Measurements from ENCODE around the gene CDH8. TPM values are rescaled to one million over a fixed set of nuclear protein-coding genes. Genes with fewer than 3 reads are reported as not detected.

The CDH8 gene
- total and polyA plus RNA-seq, 2 donors (not counting 1 experiment from before 2014, with no cell fraction given): not detected

GRCh38 chr16:61887903-61888302 is 148.3 kb downstream of the CDH8 start:
- Histone ChIP-seq H3K27me3 (ENCODE audit: control insufficient read depth, insufficient read depth, low read length) (no peaks in the 10 kb centered on the region), H4K20me1 (ENCODE audit: control insufficient read depth, extremely low read depth, insufficient read depth, low read length) (no peaks in the 10 kb centered on the region), H3K9ac (ENCODE audit: insufficient read depth, low read length) (no peak overlapping the region), H3K36me3 (ENCODE audit: control insufficient read depth, insufficient read depth, low read length) (no peaks in the 10 kb centered on the region), H3K4me2 (ENCODE audit: extremely low read depth, insufficient read depth, low read length) (no peak overlapping the region), H3K4me1 (ENCODE audit: control insufficient read depth, extremely low read depth, insufficient read depth, low read length) (no peaks in the 10 kb centered on the region), H2AFZ (ENCODE audit: low read length) (no peak overlapping the region), H3K27ac (ENCODE audit: insufficient read depth, low read length) (no peak overlapping the region), H3K79me2 (ENCODE audit: control insufficient read depth, insufficient read depth, low read length) (no peaks in the 10 kb centered on the region), H3K9me3 (ENCODE audit: control insufficient read depth, insufficient read depth, low read depth, low read length) (no peaks in the 10 kb centered on the region), H3K4me3 (replicated peaks in 1 of 4; ENCODE audit: control extremely low read depth in 1 of 4, insufficient read depth in 1 of 4, low read depth in 3 of 4, low read length in 4 of 4) (no peak overlapping the region)
- TF ChIP-seq EZH2 (IDR thresholded peaks at IDR 0.05; ENCODE audit: low read length, missing control alignments) (no peak), CTCF (conservative IDR thresholded peaks at IDR 0.05 in 1 of 2, IDR thresholded peaks at IDR 0.05 in 1 of 2; ENCODE audit: low read depth in 1 of 2, low read length in 2 of 2) (no peak)
- DNase-seq (ENCODE audit: low read depth in 2 of 2): peak in 1 of 2 donors; percentile 74

- Histone ChIP-seq H3K9ac (ENCODE audit: insufficient read depth, low read length) (no peak overlapping the region), H4K20me1 (ENCODE audit: control insufficient read depth, extremely low read depth, insufficient read depth, low read length) (no peaks in the 10 kb centered on the region), H3K27me3 (ENCODE audit: control insufficient read depth, insufficient read depth, low read length) (no peaks in the 10 kb centered on the region), H3K27ac (ENCODE audit: insufficient read depth, low read length) (no peak overlapping the region), H2AFZ (ENCODE audit: low read length) (no peak overlapping the region), H3K4me2 (ENCODE audit: extremely low read depth, insufficient read depth, low read length) (no peak overlapping the region), H3K4me1 (ENCODE audit: control insufficient read depth, extremely low read depth, insufficient read depth, low read length) (no peaks in the 10 kb centered on the region), H3K79me2 (ENCODE audit: control insufficient read depth, insufficient read depth, low read length) (no peaks in the 10 kb centered on the region), H3K9me3 (ENCODE audit: control insufficient read depth, insufficient read depth, low read depth, low read length) (no peaks in the 10 kb centered on the region), H3K4me3 (replicated peaks in 1 of 4; ENCODE audit: control extremely low read depth in 1 of 4, insufficient read depth in 1 of 4, low read depth in 3 of 4, low read length in 4 of 4) (no peak overlapping the region), H3K36me3 (ENCODE audit: control insufficient read depth, insufficient read depth, low read length) (no peaks in the 10 kb centered on the region)
- no peak for DNase-seq (ENCODE audit: low read depth in 2 of 2)
- no peak for TF ChIP-seq EZH2 (IDR thresholded peaks at IDR 0.05; ENCODE audit: low read length, missing control alignments)
- no peak for TF ChIP-seq CTCF (conservative IDR thresholded peaks at IDR 0.05 in 1 of 2, IDR thresholded peaks at IDR 0.05 in 1 of 2; ENCODE audit: low read depth in 1 of 2, low read length in 2 of 2)
These were observed 150.9 kb downstream of the CDH8 start for GRCh38 chr16:61885343-61885742.

GRCh38 chr16:61879306-61879705 is 156.9 kb downstream of the CDH8 start:
- TF ChIP-seq EZH2 (IDR thresholded peaks at IDR 0.05; ENCODE audit: low read length, missing control alignments) (no peak), CTCF (conservative IDR thresholded peaks at IDR 0.05 in 1 of 2, IDR thresholded peaks at IDR 0.05 in 1 of 2; ENCODE audit: low read depth in 1 of 2, low read length in 2 of 2) (no peak)
- DNase-seq (ENCODE audit: low read depth in 2 of 2): no peak
- H3K4me2 ChIP-seq (ENCODE audit: extremely low read depth, insufficient read depth, low read length): no peak overlapping the region
- no peaks in the 10 kb centered on the region for H4K20me1 ChIP-seq (ENCODE audit: control insufficient read depth, extremely low read depth, insufficient read depth, low read length)
- no peak overlapping the region for H3K27ac ChIP-seq (ENCODE audit: insufficient read depth, low read length)
- no peaks in the 10 kb centered on the region for H3K27me3 ChIP-seq (ENCODE audit: control insufficient read depth, insufficient read depth, low read length)
- no peaks in the 10 kb centered on the region for H3K36me3 ChIP-seq (ENCODE audit: control insufficient read depth, insufficient read depth, low read length)
- no peak overlapping the region for H2AFZ ChIP-seq (ENCODE audit: low read length)
- H3K4me1 ChIP-seq (ENCODE audit: control insufficient read depth, extremely low read depth, insufficient read depth, low read length): no peaks in the 10 kb centered on the region
- no peaks in the 10 kb centered on the region for H3K9me3 ChIP-seq (ENCODE audit: control insufficient read depth, insufficient read depth, low read depth, low read length)
- no peak overlapping the region for H3K9ac ChIP-seq (ENCODE audit: insufficient read depth, low read length)
- no peak overlapping the region for H3K4me3 ChIP-seq (replicated peaks in 1 of 4; ENCODE audit: control extremely low read depth in 1 of 4, insufficient read depth in 1 of 4, low read depth in 3 of 4, low read length in 4 of 4)
- H3K79me2 ChIP-seq (ENCODE audit: control insufficient read depth, insufficient read depth, low read length): no peaks in the 10 kb centered on the region
